Sigmoid colon (tissue), 4 donors: ENCODE measurements around the gene MAIP1.

Source experiments
- EP300 ChIP-seq, 4 donors: sonication (generic); formaldehyde crosslinking; IDR thresholded peaks; one replicate each; pipeline ENCODE4 v1.6.1; 2017; ENCODE audit warnings: antibody characterized with exemption in 4 of 4
- POLR2A ChIP-seq, 2 donors: fragments of 450-650 bp; IDR thresholded peaks; one replicate each; pipeline ENCODE4 v1.6.1; 2016; ENCODE audit warnings: antibody characterized with exemption in 2 of 2, mild to moderate bottlenecking in 2 of 2, moderate library complexity in 2 of 2
- POLR2AphosphoS5 ChIP-seq, 4 donors: sonication (generic); formaldehyde crosslinking; IDR thresholded peaks; one replicate each; pipeline ENCODE4 v1.6.1; 2017; ENCODE audit warnings: antibody characterized with exemption in 4 of 4
- TF ChIP-seq, protein P1 (sequence below), 4 experiments: fragments of 450-650 bp in 3 of 4; fragments of 200-600 bp in 1 of 4; IDR thresholded peaks; one replicate each; pipeline ENCODE4 v1.5.1; 2016 to 2019; ENCODE audit warnings: antibody characterized with exemption in 4 of 4, mild to moderate bottlenecking in 3 of 4, moderate library complexity in 2 of 4

GRCh38 chr2:199979832-199980628 lies 24.6 kb downstream of the MAIP1 start:
- no peak for TF ChIP-seq POLR2A (IDR thresholded peaks at IDR 0.05)
- TF ChIP-seq POLR2AphosphoS5 (IDR thresholded peaks at IDR 0.05), result no peak
- TF ChIP-seq, protein P1, sequence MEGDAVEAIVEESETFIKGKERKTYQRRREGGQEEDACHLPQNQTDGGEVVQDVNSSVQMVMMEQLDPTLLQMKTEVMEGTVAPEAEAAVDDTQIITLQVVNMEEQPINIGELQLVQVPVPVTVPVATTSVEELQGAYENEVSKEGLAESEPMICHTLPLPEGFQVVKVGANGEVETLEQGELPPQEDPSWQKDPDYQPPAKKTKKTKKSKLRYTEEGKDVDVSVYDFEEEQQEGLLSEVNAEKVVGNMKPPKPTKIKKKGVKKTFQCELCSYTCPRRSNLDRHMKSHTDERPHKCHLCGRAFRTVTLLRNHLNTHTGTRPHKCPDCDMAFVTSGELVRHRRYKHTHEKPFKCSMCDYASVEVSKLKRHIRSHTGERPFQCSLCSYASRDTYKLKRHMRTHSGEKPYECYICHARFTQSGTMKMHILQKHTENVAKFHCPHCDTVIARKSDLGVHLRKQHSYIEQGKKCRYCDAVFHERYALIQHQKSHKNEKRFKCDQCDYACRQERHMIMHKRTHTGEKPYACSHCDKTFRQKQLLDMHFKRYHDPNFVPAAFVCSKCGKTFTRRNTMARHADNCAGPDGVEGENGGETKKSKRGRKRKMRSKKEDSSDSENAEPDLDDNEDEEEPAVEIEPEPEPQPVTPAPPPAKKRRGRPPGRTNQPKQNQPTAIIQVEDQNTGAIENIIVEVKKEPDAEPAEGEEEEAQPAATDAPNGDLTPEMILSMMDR (IDR thresholded peaks at IDR 0.05), result peak; percentile 64 to 83 (median 79)
- no peak for TF ChIP-seq EP300 (IDR thresholded peaks at IDR 0.05)
